Left forelimb (tissue), 1 donor: ENCODE measurements around the gene TRAF2.

Experiments used
- DNase-seq: peaks from one replicate; pipeline ENCODE4 v3.0.0-alpha.2; 2018; ENCODE audit warnings: low spot score

TRAF2 gene

DNA sequence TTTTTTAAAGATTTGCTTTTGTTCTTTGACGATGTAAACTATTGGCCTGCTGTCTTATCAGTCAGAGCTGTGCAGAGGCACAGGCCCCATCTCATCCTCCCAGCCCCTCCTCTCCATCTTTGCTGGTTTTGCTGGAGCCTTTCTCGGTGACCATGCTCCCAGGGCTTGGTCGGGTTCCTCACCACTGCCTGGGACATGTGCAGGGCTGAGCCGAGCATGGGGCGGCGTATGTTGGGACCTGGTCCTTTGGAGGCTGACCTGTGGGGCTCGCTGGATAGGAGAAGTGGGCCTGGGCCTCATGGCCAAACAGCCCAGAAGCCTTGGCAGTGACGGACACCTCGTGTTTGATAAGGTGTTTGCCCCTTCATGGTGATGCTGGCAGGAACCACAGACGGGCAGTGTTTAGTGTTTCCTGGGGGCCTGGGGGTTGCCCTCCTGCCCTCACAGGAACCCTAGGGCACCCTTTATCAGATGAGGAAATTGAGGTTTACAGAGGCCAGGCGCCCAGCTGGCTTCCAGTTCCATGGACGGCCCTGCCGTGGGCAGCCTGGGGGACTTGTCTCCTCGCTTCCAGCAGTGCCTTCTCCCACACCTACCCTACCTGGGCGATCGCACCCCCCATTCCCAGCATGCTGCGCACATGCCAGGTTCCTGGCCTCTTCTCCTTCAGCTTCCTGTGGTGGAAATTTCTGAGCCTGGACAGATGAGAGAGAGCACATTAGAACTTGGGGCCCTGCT lies 27.6 kb downstream of the TRAF2 start:
- DNase-seq = no peak

DNA sequence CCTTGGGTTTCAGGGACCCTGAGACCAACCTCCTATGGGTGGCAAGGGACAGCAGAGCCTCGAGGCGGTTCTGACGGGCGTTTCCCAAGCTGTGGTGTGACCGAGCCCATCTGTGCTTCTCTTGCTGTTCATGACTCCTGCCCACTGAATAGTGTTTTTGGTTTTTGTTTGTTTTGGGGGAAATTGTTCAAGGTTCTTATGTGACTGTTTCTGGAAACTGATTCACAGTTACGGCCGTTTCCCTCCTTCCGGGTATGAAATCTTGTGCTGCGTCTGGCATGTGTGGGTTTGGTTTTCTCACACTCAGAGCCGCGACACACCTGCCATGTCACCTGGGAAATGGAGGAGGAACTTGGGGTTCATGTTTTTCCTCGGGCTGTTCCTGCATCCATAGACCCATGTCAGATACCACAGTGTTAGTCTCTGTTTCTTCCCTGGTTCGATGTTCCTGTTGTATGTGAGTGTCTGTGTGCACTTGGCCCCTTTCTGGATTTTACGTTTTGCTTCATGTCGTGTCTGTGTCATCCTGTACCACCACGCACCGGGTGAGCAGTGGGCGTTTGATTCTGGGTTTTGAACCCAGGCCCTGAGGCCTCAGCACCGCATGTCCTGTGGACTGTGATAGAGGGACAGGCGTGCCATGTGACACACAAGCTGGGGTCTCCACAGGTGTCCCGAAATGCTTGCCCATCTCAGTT lies 29.5 kb downstream of the TRAF2 start:
- no peak for DNase-seq

DNA sequence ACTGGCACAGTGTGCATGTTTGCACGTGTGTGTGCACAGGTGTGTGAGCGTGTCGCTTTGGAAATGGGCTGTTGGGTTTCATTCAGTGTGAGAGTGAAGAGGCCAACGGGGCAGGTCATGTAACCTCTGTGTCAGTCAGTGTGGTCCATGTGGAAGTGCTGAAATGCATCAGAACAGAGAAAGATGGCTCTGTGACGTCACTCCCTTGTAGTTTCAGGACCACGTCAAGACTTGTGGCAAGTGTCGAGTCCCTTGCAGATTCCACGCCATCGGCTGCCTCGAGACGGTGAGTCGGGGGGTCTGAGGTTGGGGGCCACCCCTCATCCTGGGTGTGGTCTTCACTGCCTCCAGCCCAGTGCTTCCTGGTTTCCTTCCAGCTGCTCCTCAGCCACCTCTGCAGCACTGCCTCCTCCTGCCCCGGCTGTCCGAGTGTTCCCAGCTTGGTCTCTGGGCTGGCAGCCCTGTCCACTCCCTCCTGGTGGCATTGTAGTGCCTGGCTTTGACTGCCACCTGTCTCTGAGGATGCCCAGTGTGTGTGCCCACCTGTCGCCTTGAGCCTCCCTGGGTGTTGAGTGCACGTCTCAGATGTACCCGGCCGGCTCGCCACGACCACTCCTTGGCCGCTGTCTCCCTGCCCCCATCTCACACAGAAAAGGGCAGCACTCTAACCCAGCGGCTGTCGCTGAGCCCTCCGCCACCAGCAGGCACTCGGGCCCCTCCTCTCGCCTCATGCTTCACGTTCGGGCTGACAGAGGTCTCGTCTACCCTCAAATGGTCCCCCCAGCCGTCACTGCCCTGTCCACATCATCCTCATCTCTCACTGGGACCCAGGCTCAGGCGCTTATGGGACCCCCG lies 30.2 kb downstream of the TRAF2 start:
- no peak for DNase-seq

DNA sequence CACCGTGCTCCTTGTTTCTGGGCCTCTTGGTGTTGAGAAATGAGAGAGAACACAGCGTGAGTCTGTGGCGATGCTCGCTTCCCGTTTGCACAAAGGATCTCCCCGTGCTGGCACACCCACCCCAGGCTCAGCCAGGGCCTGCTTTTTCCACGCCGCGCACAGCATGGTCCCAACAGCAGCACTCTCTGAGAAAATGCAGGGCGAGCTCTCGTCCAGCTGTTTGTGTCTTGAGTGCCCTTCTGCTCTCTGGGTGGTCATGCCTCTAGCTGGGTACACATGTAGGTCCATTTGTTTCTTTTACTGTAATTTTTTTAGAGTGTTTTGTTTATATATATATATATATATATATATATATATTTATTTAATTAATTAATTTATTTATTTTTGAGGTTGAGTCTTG lies 31.6 kb downstream of the TRAF2 start:
- DNase-seq = no peak

GRCh38 chr9:136920069-136920468 lies 33.8 kb downstream of the TRAF2 start:
- no peak for DNase-seq

DNA sequence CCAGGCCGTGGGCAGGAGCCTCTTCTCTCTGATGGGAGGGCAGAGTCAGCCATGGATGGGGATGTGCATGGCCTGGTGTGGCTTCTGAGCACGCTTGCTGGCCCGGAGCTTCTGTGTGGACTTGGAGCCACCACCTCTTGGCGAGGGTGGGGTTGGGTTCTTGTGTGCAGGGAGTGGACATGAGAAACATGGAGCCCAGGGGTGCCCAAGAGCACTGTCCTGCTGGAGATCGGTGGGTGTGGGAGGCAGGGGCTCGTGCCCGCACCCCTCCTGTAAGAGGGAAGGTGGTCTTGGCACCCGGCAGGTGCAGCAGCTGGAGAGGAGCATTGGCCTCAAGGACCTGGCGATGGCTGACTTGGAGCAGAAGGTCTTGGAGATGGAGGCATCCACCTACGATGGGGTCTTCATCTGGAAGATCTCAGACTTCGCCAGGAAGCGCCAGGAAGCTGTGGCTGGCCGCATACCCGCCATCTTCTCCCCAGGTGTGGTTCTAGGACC lies 34.5 kb downstream of the TRAF2 start:
- DNase-seq = no peak

GRCh38 chr9:136921307-136921706 lies 35.0 kb downstream of the TRAF2 start:
- no peak for DNase-seq

- no peak for DNase-seq
Observed at GRCh38 chr9:136921718-136922117, 35.4 kb downstream of the TRAF2 start.

DNA sequence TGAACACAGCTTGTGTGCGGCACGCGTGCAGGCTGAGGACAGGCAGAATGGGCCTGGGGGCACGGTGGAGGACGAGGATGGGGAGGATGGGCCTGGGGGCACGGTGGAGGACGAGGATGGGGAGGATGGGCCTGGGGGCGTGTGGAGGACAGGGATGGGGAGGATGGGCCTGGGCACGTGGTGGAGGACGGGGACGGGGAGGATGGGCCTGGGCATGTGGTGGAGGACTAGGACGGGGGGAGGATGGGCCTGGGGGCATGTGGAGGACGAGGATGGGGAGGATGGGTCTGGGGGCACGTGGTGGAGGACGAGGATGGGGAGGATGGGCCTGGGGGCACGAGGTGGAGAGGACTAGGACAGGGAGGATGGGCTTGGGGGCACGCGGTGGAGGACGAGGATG lies 36.2 kb downstream of the TRAF2 start:
- DNase-seq = no peak

GRCh38 chr9:136923881-136924280 lies 37.6 kb downstream of the TRAF2 start:
- DNase-seq = no peak

DNA sequence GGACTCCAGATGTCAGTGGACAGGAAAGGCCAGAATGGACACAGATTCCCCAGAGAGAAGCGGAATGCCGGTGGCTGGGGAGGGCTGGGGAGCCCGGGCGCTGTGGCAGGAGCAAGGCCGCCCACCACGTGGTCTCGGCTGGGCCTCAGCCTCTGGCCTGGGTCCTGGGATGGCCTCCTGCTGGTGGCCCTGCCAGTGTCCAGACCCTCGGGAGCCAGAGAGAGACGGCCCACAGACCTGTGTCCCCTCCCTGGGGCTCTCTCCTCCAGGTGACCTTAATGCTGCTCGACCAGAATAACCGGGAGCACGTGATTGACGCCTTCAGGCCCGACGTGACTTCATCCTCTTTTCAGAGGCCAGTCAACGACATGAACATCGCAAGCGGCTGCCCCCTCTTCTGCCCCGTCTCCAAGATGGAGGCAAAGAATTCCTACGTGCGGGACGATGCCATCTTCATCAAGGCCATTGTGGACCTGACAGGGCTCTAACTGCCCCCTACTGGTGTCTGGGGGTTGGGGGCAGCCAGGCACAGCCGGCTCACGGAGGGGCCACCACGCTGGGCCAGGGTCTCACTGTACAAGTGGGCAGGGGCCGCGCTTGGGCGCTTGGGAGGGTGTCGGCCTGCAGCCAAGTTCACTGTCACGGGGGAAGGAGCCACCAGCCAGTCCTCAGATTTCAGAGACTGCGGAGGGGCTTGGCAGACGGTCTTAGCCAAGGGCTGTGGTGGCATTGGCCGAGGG lies 39.3 kb downstream of the TRAF2 start:
- no peak for DNase-seq

DNA sequence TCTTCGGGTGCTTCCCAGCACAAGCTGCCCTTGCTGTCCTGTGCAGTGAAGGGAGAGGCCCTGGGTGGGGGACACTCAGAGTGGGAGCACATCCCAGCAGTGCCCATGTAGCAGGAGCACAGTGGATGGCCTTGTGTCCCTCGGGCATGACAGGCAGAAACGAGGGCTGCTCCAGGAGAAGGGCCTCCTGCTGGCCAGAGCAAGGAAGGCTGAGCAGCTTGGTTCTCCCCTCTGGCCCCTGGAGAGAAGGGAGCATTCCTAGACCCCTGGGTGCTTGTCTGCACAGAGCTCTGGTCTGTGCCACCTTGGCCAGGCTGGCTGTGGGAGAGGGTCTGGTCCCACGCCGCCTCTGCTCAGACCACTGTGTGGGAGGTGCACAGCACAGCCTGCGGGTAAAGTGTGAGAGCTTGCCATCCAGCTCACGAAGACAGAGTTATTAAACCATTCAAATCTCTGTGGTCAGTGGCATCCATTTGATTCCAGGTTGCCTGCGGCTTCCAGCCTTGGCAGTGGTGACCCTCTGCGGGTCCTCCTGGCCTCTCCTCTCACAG lies 39.9 kb downstream of the TRAF2 start:
- DNase-seq = no peak

DNA sequence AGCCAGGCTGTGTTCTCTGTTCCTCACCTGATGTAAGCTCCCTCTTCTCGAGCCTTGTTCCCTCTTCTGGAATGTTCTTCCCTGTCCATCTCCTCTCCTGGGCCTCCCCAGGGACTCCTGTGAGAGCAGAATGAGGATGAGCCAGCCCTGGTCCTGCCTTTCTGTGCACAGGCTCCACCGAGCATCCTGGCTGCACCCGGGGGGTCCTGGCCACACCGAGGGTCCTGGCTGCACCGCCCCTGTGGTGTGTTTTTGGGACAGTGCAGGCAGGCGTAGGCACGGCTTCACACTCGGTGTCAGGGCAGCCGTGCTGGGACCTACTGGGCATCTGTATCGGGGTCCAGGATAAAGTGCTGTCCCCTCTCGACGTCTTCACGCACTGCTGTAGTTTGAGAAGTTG lies 40.4 kb downstream of the TRAF2 start:
- DNase-seq = no peak

DNA sequence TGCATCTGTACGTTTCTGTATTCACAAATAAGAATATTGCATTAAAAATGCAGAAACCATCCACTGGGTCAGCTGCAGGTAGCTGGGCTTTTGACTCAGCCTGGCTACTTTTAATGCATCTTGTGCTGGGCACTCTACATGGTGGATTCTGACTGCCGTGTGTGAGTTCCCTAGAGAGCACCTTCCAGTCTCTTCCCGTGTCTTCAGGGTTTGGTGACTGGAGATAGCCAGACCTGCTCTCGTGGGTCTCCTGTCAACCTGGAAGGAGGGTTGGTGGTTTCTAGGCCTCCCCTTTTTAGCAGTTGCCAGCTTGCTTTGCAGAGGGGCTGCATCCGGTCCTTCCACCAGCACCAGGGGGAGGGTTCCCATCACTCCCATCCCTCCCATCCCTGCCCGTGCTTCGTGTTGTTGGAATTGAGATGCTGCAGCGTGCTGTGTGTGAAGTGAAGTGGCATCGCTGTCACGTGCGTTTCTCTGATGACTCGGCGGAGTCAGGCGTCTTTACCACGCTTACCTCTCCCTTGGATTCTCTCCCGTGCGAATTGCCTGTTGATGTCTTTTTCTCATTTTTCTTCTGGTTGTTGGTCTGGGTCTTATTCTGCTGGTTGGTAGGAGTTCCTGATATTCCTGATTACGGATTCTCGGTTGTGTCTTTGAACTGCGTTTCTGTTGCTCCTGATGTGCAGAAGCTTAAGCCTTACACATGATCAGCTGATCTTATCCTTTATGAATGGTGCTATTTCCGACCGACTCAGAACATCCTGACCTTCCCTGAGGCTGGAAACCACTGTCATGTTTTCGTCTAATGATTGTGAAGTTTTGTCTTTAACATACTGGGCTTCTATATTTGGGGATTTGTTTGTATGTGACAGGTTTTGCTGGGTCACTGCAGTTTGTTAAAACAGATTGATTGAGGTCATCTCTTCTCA lies 41.3 kb downstream of the TRAF2 start:
- DNase-seq = no peak

- DNase-seq = no peak
Observed at GRCh38 chr9:136928591-136928990, 42.3 kb downstream of the TRAF2 start.

- no peak for DNase-seq
Observed at GRCh38 chr9:136930014-136930413, 43.7 kb downstream of the TRAF2 start.

GRCh38 chr9:136931611-136932130 lies 45.4 kb downstream of the TRAF2 start:
- DNase-seq = no peak

- DNase-seq = no peak
Observed at GRCh38 chr9:136934277-136934676, 48.0 kb downstream of the TRAF2 start.

DNA sequence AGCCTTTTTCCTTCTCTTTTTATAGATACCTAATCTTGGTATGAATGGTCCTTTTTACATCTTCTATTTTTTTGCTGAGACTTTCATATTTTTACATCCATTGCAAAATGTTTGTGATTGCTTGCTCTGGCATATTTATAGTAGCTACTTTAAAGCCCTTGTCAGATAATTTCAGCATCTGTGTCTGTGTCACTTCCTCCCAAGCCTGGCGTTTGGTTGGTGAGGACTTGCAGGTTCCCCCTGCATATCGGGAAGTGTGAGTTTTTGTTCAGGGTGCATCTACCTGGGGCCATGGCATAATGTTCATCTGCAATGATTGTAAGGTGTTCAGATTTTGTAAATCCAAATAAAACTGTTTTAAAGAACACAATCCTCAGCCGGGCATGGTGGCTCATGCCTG lies 49.3 kb downstream of the TRAF2 start:
- no peak for DNase-seq

GRCh38 chr9:136936645-136937170 lies 50.4 kb downstream of the TRAF2 start:
- DNase-seq = no peak
